HG02884 (cell line): Measurements from ENCODE around the gene THSD7A.

Experiments used
- ATAC-seq: cut with Tn5 transposase; IDR thresholded peaks from one replicate; pipeline ENCODE4 v1.9.1; 2021; ENCODE audit warnings: mild to moderate bottlenecking, moderate library complexity; ENCODE audit not compliant: unreplicated experiment

THSD7A gene

GRCh38 chr7:11811709-11812108 lies 20.3 kb downstream of the THSD7A start:
- no peak for ATAC-seq

DNA sequence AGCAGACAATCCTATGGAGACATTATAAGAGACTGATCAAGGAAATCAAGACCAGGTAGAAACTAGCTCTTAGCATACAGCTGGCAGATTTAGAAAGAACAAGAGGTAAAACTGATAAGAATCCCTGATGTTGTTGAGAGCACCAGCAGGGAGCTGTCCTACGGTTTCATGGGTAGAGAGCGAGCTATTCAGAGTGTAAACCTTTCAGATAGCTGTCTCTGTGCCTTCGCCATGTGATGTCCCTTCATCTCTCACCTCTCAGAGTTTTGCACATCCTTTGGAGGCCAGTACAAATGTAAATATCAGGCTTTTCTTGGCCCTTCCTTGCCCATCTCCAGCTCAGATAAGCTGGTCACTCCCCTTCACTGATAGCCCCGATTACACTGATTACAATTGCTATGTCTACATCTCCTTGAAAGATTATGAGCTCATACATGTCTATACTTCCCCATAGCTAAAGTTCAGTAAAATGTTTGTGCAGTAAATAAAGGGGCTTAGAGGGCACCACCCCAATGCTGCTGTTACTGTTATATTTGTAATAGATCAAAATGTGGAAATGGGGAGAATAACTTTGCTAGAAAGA lies 21.9 kb downstream of the THSD7A start:
- ATAC-seq = no peak

DNA sequence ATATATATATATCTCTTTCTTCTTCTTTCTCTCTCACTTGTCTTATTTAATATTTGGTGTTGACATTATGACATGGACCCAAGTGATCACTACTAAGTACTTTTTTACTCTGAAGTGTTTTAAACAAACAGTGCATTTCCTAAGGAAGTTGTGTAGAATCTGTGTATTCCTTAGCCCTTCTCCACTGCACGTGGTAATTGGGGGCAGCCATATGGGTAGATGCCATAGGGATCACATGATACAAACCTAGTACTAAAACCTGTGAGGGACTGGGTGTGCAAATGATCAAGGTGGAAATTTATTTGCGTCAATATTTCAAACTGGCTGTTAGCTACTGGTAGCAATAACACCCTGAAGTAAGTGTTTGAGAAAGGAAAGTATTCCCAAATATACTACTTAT lies 25.0 kb downstream of the THSD7A start:
- no peak for ATAC-seq

- no peak for ATAC-seq
Measured at GRCh38 chr7:11804621-11805020, 27.4 kb downstream of the THSD7A start.

DNA sequence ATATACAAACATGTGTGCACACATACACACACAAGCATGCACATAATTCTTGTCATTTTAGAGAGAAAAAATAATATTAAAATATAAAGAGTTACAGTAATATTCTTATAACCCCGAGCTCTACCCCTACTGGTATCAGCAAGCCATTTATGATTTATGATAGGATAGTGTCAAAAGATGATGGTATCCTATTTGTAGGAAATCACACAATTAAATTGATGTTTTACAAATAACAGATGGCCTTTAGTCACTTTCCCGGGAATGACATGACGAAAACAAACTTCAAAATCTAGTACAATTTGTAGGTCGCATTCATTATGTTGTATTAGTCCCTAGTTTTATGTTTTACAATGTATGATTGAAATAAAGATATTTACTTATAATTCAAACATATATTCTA lies 36.8 kb downstream of the THSD7A start:
- no peak for ATAC-seq

DNA sequence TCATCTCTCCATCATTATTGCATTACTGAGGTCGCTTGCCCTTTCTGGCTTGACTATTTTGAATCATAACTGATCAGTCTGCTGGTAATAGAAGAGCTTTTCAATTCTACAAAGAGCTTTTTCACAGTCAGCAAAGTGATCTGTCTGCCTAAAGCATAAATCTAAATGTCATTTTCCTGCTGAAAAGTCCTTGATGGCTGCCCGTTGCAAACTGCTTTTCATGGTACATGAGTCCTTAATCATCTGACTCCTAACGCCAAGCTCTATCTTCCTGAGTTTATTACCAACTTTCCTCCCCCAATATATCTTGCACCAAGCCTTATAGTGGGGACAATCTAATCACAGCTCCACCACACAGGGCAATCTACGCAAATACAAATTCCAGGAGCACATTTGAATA lies 39.8 kb downstream of the THSD7A start:
- ATAC-seq = no peak

DNA sequence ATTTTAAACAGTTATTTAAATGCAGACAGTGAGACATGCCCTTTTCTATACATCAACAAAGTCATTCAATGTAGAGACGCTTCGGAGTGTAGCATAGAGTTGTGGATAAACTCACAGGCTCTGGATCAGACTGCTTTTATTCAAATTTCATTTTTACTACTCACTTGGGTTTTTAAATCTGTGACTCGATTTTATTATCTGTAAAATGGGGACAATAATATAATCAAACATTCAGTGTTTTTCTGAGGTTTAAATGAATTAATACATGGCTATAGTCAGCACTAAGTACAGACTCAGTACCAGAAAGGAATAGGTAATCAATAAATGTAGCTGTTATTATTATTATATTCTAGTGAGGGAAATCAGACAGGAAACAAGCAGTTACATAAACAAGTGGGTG lies 43.4 kb downstream of the THSD7A start:
- ATAC-seq = no peak

GRCh38 chr7:11787534-11787933 lies 44.5 kb downstream of the THSD7A start:
- no peak for ATAC-seq

DNA sequence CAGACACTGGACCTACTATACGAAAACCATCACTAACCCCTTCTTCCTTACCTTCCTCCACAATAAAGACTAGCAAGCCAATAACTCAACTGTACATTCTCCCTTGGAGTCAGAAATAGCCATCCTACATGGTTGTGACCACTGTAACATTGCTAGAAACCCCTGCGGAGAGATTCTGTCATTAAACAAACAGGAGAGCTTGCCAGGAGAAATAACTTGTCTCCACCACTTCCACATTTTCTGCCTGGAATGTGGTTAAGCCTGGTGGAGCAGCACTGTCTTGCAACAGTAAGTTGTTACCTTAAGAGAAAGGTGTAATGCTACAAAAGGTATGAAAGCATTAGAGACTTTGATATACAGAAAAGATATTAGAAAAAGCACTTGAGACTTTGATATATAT lies 45.8 kb downstream of the THSD7A start:
- no peak for ATAC-seq

DNA sequence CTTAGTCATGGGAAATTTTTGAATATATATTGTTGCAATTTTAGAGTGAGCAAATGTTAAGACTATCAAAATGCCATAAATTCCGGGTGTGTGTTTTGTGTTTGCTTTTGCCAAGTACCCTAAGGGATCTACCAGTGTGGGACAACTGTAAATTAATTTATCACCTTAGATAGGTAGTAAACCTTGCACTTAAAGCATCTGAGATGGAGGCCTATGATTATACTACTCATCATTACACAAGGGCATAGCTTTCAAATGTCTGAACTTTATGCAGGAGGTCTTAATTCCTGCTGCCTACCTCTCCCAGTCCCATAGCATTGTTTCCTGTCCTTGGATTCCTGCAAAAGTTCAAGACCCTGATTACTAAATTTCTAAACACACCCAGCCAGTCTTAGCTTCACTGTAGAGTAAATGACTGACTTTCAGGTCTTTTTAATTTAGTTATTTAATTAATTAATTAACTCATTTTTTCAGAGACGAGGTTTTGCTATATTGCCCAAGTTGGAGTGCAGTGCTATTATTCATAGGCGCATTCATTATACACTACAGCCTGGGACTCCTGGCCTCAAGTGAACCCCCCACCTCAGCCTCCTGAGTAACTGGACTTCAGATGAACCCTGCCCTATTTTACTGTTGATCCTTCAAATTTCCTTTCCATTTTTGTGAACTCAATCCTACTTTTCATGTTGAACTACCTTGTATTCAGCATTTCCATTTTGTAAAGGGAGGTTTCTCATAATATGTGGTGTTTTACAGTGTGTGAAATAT lies 47.0 kb downstream of the THSD7A start:
- no peak for ATAC-seq

- ATAC-seq = no peak
Measured at GRCh38 chr7:11779864-11780674, 51.9 kb downstream of the THSD7A start.

- no peak for ATAC-seq
Measured at GRCh38 chr7:11776039-11776438, 56.0 kb downstream of the THSD7A start.

- no peak for ATAC-seq
Measured at GRCh38 chr7:11775401-11775800, 56.6 kb downstream of the THSD7A start.

DNA sequence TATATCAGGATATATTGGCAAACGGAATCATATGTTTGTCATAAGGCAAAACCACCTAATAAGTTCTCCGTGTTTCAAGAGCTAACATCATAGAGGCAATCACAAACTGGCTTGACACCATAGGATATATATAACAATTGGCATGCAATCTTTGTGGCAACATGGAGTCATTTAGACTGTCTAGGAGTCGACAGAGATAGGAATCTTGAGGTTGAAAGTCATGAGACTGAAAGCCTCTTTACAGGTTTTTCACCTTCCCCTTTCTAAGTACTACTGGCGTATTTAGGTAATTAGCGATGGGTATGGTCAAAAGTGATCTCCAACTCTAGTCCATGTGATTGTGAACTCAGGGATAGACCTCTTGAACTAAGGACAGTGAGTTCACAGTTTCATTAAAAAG lies 63.7 kb downstream of the THSD7A start:
- ATAC-seq = no peak

DNA sequence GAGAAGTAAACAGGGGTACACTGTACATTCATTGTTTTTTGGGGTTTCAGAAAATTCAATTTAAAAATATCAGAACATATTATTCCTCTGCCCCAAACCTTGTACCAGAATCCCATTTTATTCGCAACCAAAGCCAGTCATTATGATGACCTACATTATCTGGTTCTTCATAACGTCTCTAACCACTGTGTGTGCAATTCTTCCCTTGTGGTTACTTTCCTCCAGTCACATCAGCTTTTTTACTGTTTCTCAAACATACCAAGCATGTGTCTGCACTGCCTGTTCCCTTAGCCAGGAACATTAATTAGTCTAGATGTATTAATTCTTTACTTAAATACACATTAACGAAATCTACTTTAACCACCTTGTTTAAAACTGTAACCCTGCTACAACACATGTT lies 64.8 kb downstream of the THSD7A start:
- no peak for ATAC-seq

GRCh38 chr7:11760372-11760771 lies 71.6 kb downstream of the THSD7A start:
- ATAC-seq = no peak

- ATAC-seq = no peak
Measured at GRCh38 chr7:11758627-11759111, 73.3 kb downstream of the THSD7A start.

- ATAC-seq = no peak
Measured at GRCh38 chr7:11757153-11757552, 74.8 kb downstream of the THSD7A start.

- ATAC-seq = no peak
Measured at GRCh38 chr7:11754933-11755332, 77.1 kb downstream of the THSD7A start.

GRCh38 chr7:11754123-11754522 lies 77.9 kb downstream of the THSD7A start:
- ATAC-seq = no peak

DNA sequence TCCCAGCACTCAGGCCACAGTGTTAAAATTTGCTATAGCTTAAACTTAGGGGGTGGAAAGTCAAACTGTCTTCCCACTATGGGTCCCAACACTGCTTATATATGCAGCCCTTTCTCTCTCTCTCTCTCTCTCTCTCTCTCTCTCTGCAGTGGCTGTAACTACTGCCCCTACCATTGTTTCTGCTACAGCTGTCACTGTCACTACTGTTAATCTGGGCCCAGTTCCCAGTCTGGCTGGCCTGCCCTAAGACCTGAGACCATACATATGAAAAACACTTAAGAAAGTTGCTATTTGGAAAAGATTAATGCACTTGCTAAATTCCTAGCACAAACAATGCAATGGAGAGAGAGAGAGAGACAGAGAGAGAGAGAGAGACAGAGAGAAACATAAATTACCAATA lies 78.6 kb downstream of the THSD7A start:
- no peak for ATAC-seq
